GM18508 (cell line): ENCODE measurements around the gene RHEX.

ENCODE experiments used
- ATAC-seq: cut with Tn5 transposase; IDR thresholded peaks from one replicate; pipeline ENCODE4 v1.9.1; 2021; ENCODE audit warnings: moderate number of reproducible peaks; ENCODE audit not compliant: insufficient read depth, unreplicated experiment

RHEX gene

GRCh38 chr1:206082831-206083695 is 30.1 kb downstream of the RHEX start:
- no peak for ATAC-seq

GRCh38 chr1:206083750-206084149 is 30.8 kb downstream of the RHEX start:
- no peak for ATAC-seq

GRCh38 chr1:206087091-206087490 is 34.1 kb downstream of the RHEX start:
- no peak for ATAC-seq

- no peak for ATAC-seq
These were observed 36.4 kb downstream of the RHEX start for GRCh38 chr1:206089341-206089740.

- ATAC-seq, result no peak
These were observed 41.1 kb downstream of the RHEX start for GRCh38 chr1:206094024-206094423.

GRCh38 chr1:206097381-206097780 is 44.4 kb downstream of the RHEX start:
- no peak for ATAC-seq

GRCh38 chr1:206098242-206098919 is 45.4 kb downstream of the RHEX start:
- ATAC-seq, result no peak

GRCh38 chr1:206100226-206100815 is 47.3 kb downstream of the RHEX start:
- ATAC-seq, result no peak

GRCh38 chr1:206101351-206102045 is 48.5 kb downstream of the RHEX start:
- no peak for ATAC-seq

GRCh38 chr1:206102292-206102936 is 49.4 kb downstream of the RHEX start:
- ATAC-seq, result no peak

- no peak for ATAC-seq
These were observed 51.0 kb downstream of the RHEX start for GRCh38 chr1:206103979-206104378.

- ATAC-seq, result no peak
These were observed 52.6 kb downstream of the RHEX start for GRCh38 chr1:206105464-206105995.

GRCh38 chr1:206106328-206107167 is 53.6 kb downstream of the RHEX start:
- ATAC-seq, result no peak

- ATAC-seq, result no peak
These were observed 54.2 kb downstream of the RHEX start for GRCh38 chr1:206107168-206107544.

GRCh38 chr1:206108635-206109034 is 55.7 kb downstream of the RHEX start:
- no peak for ATAC-seq

GRCh38 chr1:206109718-206110117 is 56.7 kb downstream of the RHEX start:
- ATAC-seq, result no peak

GRCh38 chr1:206110161-206110560 is 57.2 kb downstream of the RHEX start:
- ATAC-seq, result no peak

GRCh38 chr1:206110820-206111219 is 57.8 kb downstream of the RHEX start:
- ATAC-seq, result no peak

- no peak for ATAC-seq
These were observed 58.4 kb downstream of the RHEX start for GRCh38 chr1:206111271-206111927.
